ENCODE measurements around the gene RNF121. TPM values are rescaled to one million over a fixed set of nuclear protein-coding genes. Genes with fewer than 3 reads are reported as not detected.

RNF121 gene
- total RNA-seq, 1 experiment from 2014 or later = 56.9 TPM

DNA sequence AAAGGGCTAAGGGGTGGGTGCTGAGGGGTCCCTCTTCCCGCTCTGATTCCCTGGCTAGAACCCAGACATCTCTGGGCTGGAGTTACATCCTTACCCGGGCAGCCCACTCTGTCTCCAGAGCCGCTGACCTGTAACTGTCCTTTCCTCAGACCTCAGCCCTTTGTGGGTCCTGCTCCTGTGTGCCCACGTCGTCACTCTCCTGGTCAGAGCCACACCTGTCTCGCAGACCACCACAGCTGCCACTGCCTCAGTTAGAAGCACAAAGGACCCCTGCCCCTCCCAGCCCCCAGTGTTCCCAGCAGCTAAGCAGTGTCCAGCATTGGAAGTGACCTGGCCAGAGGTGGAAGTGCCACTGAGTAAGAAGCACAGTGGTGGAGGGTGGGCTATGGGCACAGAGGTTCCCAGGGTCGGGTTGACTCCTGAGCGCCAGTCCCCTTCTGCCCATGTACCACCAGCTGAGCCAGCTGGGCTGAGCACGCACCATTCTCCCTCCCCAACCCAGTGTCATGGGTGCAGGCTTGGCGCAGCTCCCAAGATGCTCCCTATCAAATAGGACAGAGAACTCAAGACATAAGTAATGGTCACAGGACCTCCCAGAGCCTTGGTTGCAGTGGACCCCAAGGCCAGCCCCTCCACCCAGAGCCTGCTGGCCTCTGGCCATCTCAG is 71.5 kb downstream of the RNF121 start:
- Mint-ChIP-seq H3K27ac (peak overlapping the region in 1 of 3 experiments; percentile 61; a peak in 2 of 7 replicates), H3K4me1 (peaks cover 0 to 7% of the 10 kb centered on the region in 2 experiments; a peak in 1 of 4 replicates), H3K9me3 (no peaks in the 10 kb centered on the region), H3K4me3 (no peak overlapping the region), H3K27me3 (ENCODE audit: low read depth) (peaks cover 6% of the 10 kb centered on the region; the same call in 1 of the 2 replicates), H3K36me3 (ENCODE audit: insufficient read depth in 1 of 3, low read depth in 3 of 3) (peaks cover 27 to 58% (median 40%) of the 10 kb centered on the region in 3 experiments; a peak in 6 of 7 replicates)
- Histone ChIP-seq H3K9ac (ENCODE audit: extremely low read depth, insufficient read length, low read length) (no peak overlapping the region), H3K14ac (ENCODE audit: insufficient read depth, low read length) (no peak overlapping the region), H2BK15ac (ENCODE audit: low read depth, low read length) (no peak overlapping the region), H4K5ac (ENCODE audit: insufficient read length, low read depth, low read length) (no peak overlapping the region), H3K27ac (ENCODE audit: insufficient read length, low read depth, low read length) (no peak overlapping the region), H3K27me3 (ENCODE audit: insufficient read depth, low read length) (no peaks in the 10 kb centered on the region), H3K4ac (ENCODE audit: low read depth, low read length) (no peak overlapping the region), H3K79me2 (ENCODE audit: insufficient read depth, low read length) (no peaks in the 10 kb centered on the region), H4K91ac (ENCODE audit: insufficient read length, low read depth, low read length) (no peak overlapping the region), H2BK12ac (ENCODE audit: insufficient read length, low read depth, low read length) (no peak overlapping the region), H4K20me1 (ENCODE audit: control insufficient read depth, insufficient read depth, insufficient read length) (peaks cover 2% of the 10 kb centered on the region), H2BK20ac (ENCODE audit: low read depth, low read length, poor library complexity, severe bottlenecking) (no peak overlapping the region), H3T11ph (ENCODE audit: low read length) (no peak overlapping the region), H4K8ac (replicated peaks; ENCODE audit: insufficient read length, low read depth, low read length) (no peak overlapping the region), H3K79me1 (ENCODE audit: insufficient read depth, low read depth, low read length, poor library complexity, severe bottlenecking) (no peaks in the 10 kb centered on the region), H2AK5ac (ENCODE audit: insufficient read length, low read length) (no peak overlapping the region), H3K23ac (ENCODE audit: insufficient read length, low read depth, low read length) (no peak overlapping the region), H3K18ac (ENCODE audit: insufficient read length, low read depth, low read length) (no peak overlapping the region), H3K4me2 (ENCODE audit: insufficient read depth, insufficient read length, low read length) (no peak overlapping the region), H3K4me1 (ENCODE audit: insufficient read depth, low read length) (no peaks in the 10 kb centered on the region), H2AFZ (ENCODE audit: low read length) (no peak overlapping the region), H2BK120ac (ENCODE audit: low read depth, low read length, poor library complexity, severe bottlenecking) (no peak overlapping the region), H3K9me3 (ENCODE audit: control insufficient read depth, low read depth, low read length) (no peaks in the 10 kb centered on the region), H3K23me2 (ENCODE audit: insufficient read length, low read depth, low read length, poor library complexity, severe bottlenecking) (no peaks in the 10 kb centered on the region), H3K56ac (ENCODE audit: insufficient read length, low read depth, low read length) (no peak overlapping the region), H2BK5ac (ENCODE audit: insufficient read length, low read length) (no peak overlapping the region)
- WGBS (ENCODE audit: extremely low coverage, insufficient read length, low lambda C conversion rate) = no CpG with 5 or more reads among the region's 10 CpGs
- no peak for DNase-seq
- TF ChIP-seq, protein P1, sequence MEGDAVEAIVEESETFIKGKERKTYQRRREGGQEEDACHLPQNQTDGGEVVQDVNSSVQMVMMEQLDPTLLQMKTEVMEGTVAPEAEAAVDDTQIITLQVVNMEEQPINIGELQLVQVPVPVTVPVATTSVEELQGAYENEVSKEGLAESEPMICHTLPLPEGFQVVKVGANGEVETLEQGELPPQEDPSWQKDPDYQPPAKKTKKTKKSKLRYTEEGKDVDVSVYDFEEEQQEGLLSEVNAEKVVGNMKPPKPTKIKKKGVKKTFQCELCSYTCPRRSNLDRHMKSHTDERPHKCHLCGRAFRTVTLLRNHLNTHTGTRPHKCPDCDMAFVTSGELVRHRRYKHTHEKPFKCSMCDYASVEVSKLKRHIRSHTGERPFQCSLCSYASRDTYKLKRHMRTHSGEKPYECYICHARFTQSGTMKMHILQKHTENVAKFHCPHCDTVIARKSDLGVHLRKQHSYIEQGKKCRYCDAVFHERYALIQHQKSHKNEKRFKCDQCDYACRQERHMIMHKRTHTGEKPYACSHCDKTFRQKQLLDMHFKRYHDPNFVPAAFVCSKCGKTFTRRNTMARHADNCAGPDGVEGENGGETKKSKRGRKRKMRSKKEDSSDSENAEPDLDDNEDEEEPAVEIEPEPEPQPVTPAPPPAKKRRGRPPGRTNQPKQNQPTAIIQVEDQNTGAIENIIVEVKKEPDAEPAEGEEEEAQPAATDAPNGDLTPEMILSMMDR (conservative IDR thresholded peaks at IDR 0.05) = no peak

Data from H9 (cell line).